ENCODE results near the gene CDK10.

- TF ChIP-seq, protein P1, sequence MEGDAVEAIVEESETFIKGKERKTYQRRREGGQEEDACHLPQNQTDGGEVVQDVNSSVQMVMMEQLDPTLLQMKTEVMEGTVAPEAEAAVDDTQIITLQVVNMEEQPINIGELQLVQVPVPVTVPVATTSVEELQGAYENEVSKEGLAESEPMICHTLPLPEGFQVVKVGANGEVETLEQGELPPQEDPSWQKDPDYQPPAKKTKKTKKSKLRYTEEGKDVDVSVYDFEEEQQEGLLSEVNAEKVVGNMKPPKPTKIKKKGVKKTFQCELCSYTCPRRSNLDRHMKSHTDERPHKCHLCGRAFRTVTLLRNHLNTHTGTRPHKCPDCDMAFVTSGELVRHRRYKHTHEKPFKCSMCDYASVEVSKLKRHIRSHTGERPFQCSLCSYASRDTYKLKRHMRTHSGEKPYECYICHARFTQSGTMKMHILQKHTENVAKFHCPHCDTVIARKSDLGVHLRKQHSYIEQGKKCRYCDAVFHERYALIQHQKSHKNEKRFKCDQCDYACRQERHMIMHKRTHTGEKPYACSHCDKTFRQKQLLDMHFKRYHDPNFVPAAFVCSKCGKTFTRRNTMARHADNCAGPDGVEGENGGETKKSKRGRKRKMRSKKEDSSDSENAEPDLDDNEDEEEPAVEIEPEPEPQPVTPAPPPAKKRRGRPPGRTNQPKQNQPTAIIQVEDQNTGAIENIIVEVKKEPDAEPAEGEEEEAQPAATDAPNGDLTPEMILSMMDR (IDR thresholded peaks at IDR 0.05) = no peak
- TF ChIP-seq POLR2A (IDR thresholded peaks at IDR 0.05) = no peak
These were observed 34.0 kb downstream of the CDK10 start for GRCh38 chr16:89720551-89720812.
